ENCODE data around the gene NOS3.

The NOS3 gene

GRCh38 chr7:150968734-150969372 is 22.0 kb upstream of the NOS3 start:
- peaks cover 42% of the 10 kb centered on the region for H3K4me1 ChIP-seq

GRCh38 chr7:150969475-150969874 is 21.3 kb upstream of the NOS3 start:
- no peaks in the 10 kb centered on the region for H3K36me3 ChIP-seq (ENCODE audit: control insufficient read depth, insufficient read depth, low read length)
- no peak overlapping the region for H3K27ac ChIP-seq
- peaks cover 20% of the 10 kb centered on the region for H3K79me2 ChIP-seq
- H3K4me2 ChIP-seq (ENCODE audit: low read length), result no peak overlapping the region
- TF ChIP-seq CTCF (IDR thresholded peaks at IDR 0.05), result no peak
- no peaks in the 10 kb centered on the region for H3K9me3 ChIP-seq (ENCODE audit: control insufficient read depth, low read length)
- H3K9ac ChIP-seq, result no peak overlapping the region
- no peaks in the 10 kb centered on the region for H3K27me3 ChIP-seq (ENCODE audit: control insufficient read depth, insufficient read depth, low read length)
- H3K4me1 ChIP-seq, result peaks cover 36% of the 10 kb centered on the region
- no peak overlapping the region for H3K4me3 ChIP-seq (ENCODE audit: low read depth, low read length)
- no peak overlapping the region for H2AFZ ChIP-seq

More at GRCh38 chr7:150968734-150969372, 22.0 kb upstream of the NOS3 start:
- Histone ChIP-seq H3K4me2 (ENCODE audit: low read length) (no peak overlapping the region), H3K9ac (no peak overlapping the region), H3K36me3 (ENCODE audit: control insufficient read depth, insufficient read depth, low read length) (no peaks in the 10 kb centered on the region), H2AFZ (no peak overlapping the region), H3K27ac (no peak overlapping the region), H3K27me3 (ENCODE audit: control insufficient read depth, insufficient read depth, low read length) (no peaks in the 10 kb centered on the region), H3K4me3 (ENCODE audit: low read depth, low read length) (no peak overlapping the region), H3K79me2 (peaks cover 26% of the 10 kb centered on the region), H3K9me3 (ENCODE audit: control insufficient read depth, low read length) (no peaks in the 10 kb centered on the region)
- TF ChIP-seq CTCF (IDR thresholded peaks at IDR 0.05), result no peak

- Histone ChIP-seq H2AFZ (no peak overlapping the region), H3K9ac (no peak overlapping the region), H3K36me3 (ENCODE audit: control insufficient read depth, insufficient read depth, low read length) (no peaks in the 10 kb centered on the region), H3K9me3 (ENCODE audit: control insufficient read depth, low read length) (no peaks in the 10 kb centered on the region), H3K27me3 (ENCODE audit: control insufficient read depth, insufficient read depth, low read length) (no peaks in the 10 kb centered on the region), H3K4me2 (ENCODE audit: low read length) (no peak overlapping the region), H3K27ac (no peak overlapping the region), H3K79me2 (peaks cover 13% of the 10 kb centered on the region), H3K4me3 (ENCODE audit: low read depth, low read length) (no peak overlapping the region), H3K4me1 (peaks cover 36% of the 10 kb centered on the region)
- TF ChIP-seq CTCF (IDR thresholded peaks at IDR 0.05), result no peak
These were observed 20.4 kb upstream of the NOS3 start for GRCh38 chr7:150970424-150970823.

- H3K27me3 ChIP-seq (ENCODE audit: control insufficient read depth, insufficient read depth, low read length), result no peaks in the 10 kb centered on the region
- no peaks in the 10 kb centered on the region for H3K9me3 ChIP-seq (ENCODE audit: control insufficient read depth, low read length)
- H3K9ac ChIP-seq, result no peak overlapping the region
- H3K4me2 ChIP-seq (ENCODE audit: low read length), result no peak overlapping the region
- peaks cover 9% of the 10 kb centered on the region for H3K79me2 ChIP-seq
- peaks cover 41% of the 10 kb centered on the region for H3K4me1 ChIP-seq
- peak overlapping the region; percentile 13 for H3K27ac ChIP-seq
- no peak overlapping the region for H3K4me3 ChIP-seq (ENCODE audit: low read depth, low read length)
- TF ChIP-seq CTCF (IDR thresholded peaks at IDR 0.05), result no peak
- no peaks in the 10 kb centered on the region for H3K36me3 ChIP-seq (ENCODE audit: control insufficient read depth, insufficient read depth, low read length)
- H2AFZ ChIP-seq, result no peak overlapping the region
These were observed 19.4 kb upstream of the NOS3 start for GRCh38 chr7:150971242-150972022.
